ENCODE data around the gene ADCY6.

ADCY6 gene

GRCh38 chr12:48716493-48717251 lies 72.2 kb downstream of the ADCY6 start, which contains the start of gene CCNT1:
Gene CCNT1 (minus strand): TSS chr12:48716707. CDS start chr12:48716675, 32 bp downstream.
- TF ChIP-seq CTCF (IDR thresholded peaks at IDR 0.05; ENCODE audit: extremely low read depth, missing control alignments): no peak
- peak; percentile 97 for DNase-seq (ENCODE audit: low spot score)
